Measurements from ENCODE around the gene VPS52.
"Not testable (repeated sequence)": the region's sequence is repeated elsewhere in the genome, so short reads cannot be mapped to it uniquely, and the experiment has no call there.

VPS52 gene

DNA sequence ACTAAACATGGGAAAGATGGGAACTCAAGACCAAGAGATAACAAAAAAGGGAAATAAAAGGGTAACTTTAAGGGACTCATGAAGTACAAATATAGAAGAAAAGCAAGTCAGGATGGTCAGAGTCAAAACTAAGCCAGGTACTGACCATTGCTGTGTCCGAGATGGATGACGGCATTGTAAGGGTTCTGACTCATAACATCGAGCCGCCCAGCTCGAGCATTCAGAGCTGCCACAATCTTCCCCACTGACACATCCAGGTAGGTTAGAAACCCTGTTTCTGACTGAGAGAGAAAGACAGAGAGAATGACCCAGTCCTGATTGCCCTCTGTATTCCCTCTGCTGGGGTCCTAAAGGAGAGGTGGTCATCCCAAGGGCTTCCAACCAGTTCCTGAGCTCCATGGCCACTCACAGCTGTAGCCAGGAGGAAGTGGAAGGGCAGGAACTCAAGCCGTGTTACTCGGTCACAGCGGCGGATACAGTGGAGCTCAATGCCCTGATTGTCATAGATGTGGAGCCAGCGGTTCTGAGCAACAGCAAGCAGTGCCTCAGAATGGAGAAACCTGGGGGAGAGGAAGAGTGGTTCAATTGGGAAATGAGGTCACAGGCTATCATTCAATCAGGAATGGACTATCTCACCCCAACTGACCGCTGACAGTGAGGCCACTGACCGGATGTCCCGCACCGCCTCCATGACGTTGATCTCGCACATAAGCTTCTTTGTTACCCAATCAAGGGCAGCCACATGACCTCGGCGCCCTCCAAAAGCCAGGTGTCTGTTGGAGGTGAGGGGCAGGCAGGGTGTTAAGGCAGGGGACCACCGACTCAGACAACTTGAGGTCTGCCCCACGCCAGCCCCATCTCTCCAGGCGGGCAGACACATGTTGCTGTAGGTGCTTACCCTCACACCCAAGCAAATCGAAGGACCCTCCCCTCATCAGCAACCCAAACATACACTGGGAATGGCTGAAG lies 15.6 kb upstream of the VPS52 start:
- DNase-seq (ENCODE audit: low read depth): no peak
- peak overlapping the region; percentile 73 for H3K4me3 ChIP-seq (ENCODE audit: low read depth, low read length)
- TF ChIP-seq, protein P1, sequence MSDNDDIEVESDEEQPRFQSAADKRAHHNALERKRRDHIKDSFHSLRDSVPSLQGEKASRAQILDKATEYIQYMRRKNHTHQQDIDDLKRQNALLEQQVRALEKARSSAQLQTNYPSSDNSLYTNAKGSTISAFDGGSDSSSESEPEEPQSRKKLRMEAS (IDR thresholded peaks at IDR 0.05; ENCODE audit: low read depth, low read length): no peak
- TF ChIP-seq POLR2A (IDR thresholded peaks at IDR 0.05; ENCODE audit: extremely low read depth, insufficient read length): no peak
- TF ChIP-seq, protein P2, sequence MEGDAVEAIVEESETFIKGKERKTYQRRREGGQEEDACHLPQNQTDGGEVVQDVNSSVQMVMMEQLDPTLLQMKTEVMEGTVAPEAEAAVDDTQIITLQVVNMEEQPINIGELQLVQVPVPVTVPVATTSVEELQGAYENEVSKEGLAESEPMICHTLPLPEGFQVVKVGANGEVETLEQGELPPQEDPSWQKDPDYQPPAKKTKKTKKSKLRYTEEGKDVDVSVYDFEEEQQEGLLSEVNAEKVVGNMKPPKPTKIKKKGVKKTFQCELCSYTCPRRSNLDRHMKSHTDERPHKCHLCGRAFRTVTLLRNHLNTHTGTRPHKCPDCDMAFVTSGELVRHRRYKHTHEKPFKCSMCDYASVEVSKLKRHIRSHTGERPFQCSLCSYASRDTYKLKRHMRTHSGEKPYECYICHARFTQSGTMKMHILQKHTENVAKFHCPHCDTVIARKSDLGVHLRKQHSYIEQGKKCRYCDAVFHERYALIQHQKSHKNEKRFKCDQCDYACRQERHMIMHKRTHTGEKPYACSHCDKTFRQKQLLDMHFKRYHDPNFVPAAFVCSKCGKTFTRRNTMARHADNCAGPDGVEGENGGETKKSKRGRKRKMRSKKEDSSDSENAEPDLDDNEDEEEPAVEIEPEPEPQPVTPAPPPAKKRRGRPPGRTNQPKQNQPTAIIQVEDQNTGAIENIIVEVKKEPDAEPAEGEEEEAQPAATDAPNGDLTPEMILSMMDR (IDR thresholded peaks at IDR 0.05; ENCODE audit: low read depth, low read length): no peak
- no peak for TF ChIP-seq MYC (IDR thresholded peaks at IDR 0.05; ENCODE audit: low read depth, low read length)

DNA sequence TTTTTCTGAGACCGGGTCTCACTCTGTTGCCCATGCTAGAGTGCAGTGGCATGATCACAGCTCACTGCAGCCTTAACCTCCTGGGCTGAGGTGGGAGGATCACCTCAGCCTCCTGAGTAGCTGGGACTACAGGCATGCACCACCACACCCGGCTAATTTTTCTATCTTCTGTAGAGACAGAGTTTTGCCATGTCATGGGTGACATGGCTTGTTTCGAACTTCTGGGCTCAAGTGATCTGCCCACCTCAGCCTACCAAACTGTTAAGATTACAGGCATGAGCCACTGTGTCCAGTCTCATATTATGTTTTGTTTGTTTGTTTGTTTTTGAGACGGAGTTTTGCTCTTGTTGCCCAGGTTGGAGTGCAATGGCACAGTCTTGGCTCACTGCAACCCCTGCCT lies 13.5 kb upstream of the VPS52 start:
- not testable (repeated sequence) for H3K4me3 ChIP-seq (ENCODE audit: low read depth, low read length); DNase-seq (ENCODE audit: low read depth)

DNA sequence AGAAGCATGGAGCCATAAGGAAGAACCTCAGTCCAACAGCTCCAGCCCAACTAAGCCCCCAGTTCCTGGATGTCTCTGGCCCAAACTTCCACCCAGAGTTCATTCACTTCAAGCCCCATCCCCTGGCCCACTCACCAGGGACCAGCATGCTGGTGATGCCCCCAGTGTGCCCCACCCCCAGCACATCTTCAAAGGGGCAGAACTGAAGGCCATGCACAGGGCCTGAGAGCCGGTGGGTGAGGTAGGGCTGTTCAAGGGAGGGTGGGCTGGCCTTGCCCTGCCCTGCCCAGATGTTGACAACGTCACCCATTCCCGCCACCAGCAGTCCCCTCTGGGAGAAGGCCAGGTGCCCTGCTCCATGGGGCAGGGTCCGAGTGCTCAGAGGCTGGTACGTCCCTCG lies 8.9 kb upstream of the VPS52 start:
- no peak overlapping the region for H3K4me3 ChIP-seq (ENCODE audit: low read depth, low read length)
- DNase-seq (ENCODE audit: low read depth): peak; percentile 0
- TF ChIP-seq, protein P2 (IDR thresholded peaks at IDR 0.05; ENCODE audit: low read depth, low read length): no peak
- TF ChIP-seq, protein P1 (IDR thresholded peaks at IDR 0.05; ENCODE audit: low read depth, low read length): no peak
- TF ChIP-seq MYC (IDR thresholded peaks at IDR 0.05; ENCODE audit: low read depth, low read length) (no peak), POLR2A (IDR thresholded peaks at IDR 0.05; ENCODE audit: extremely low read depth, insufficient read length) (no peak)

DNA sequence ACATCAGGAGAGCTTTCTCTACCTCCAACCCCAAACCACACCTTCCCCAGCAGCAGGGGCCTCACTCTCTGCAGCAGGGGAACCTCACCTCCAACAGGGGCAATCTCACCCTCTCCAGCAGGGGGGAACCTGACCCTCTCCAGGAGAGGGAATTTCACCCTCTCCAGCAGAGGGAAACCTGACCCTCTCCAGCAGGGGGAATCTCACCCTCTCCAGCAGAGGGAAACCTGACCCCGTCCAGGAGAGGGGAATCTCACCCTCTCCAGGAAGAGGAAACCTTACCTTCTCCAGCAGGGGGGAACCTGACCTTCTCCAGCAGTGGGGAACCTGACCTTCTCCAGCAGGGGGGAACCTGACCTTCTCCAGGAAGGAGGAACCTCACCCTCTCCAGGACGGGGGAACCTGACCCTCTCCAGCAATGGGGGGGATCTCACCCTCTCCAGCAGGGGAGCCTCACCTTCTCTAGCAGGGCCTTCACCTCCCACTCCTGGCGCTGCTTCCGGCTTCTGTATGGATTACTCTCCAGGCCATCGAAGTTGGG lies 8.4 kb upstream of the VPS52 start:
- peak; percentile 59 for DNase-seq (ENCODE audit: low read depth)
- no peak overlapping the region for H3K4me3 ChIP-seq (ENCODE audit: low read depth, low read length)
- no peak for TF ChIP-seq MYC (IDR thresholded peaks at IDR 0.05; ENCODE audit: low read depth, low read length)
- TF ChIP-seq, protein P2 (IDR thresholded peaks at IDR 0.05; ENCODE audit: low read depth, low read length): peak; percentile 54
- TF ChIP-seq, protein P1 (IDR thresholded peaks at IDR 0.05; ENCODE audit: low read depth, low read length): no peak

DNA sequence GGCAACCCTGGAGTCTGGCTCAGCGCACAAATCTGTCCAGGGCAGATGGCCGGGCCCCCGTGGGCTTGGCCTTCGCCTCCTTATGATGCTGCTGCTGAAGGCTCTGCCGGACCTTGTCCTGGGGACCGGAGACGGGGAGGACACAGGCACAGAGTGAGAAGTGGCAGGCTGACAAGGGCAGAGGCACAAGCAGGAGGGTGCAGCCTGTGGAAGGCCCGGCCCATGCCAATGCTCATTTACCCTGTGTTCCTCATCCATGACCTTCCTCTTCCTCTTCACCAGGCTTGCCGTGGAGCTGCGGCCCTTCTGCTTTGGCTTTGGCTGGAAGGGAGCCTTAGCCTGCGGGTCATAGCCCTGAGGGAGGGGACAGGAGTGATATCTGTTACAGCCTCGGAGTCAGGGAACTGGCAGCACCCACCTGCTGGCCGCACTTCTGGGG lies 7.6 kb upstream of the VPS52 start:
- TF ChIP-seq MYC (IDR thresholded peaks at IDR 0.05; ENCODE audit: low read depth, low read length) (no peak), POLR2A (IDR thresholded peaks at IDR 0.05; ENCODE audit: extremely low read depth, insufficient read length) (no peak)
- TF ChIP-seq, protein P1 (IDR thresholded peaks at IDR 0.05; ENCODE audit: low read depth, low read length): no peak
- TF ChIP-seq, protein P2 (IDR thresholded peaks at IDR 0.05; ENCODE audit: low read depth, low read length): no peak
- H3K4me3 ChIP-seq (ENCODE audit: low read depth, low read length): no peak overlapping the region
- DNase-seq (ENCODE audit: low read depth): no peak

DNA sequence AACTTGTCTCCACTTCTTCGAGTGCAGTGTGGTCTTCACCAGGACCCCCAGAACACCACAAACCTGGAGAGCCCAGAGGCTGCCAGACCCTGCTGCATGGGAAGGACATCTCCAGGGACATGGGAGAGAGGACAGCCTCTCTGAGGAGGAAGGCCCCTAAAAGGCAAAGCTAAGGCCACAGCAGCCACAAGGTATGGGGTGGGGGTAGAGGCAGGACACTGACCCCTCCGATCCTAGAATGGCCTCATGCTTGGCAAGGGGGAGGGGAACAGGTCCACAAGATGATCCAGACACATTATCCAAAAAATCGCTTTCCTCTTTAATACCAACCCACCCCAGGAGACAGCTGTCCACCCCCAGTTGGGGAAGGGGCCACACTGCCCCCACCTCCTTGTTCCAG lies 7.1 kb upstream of the VPS52 start:
- H3K4me3 ChIP-seq (ENCODE audit: low read depth, low read length): no peak overlapping the region
- peak; percentile 5 for DNase-seq (ENCODE audit: low read depth)
- TF ChIP-seq POLR2A (IDR thresholded peaks at IDR 0.05; ENCODE audit: extremely low read depth, insufficient read length): no peak
- TF ChIP-seq, protein P1 (IDR thresholded peaks at IDR 0.05; ENCODE audit: low read depth, low read length): no peak
- TF ChIP-seq MYC (IDR thresholded peaks at IDR 0.05; ENCODE audit: low read depth, low read length): no peak
- TF ChIP-seq, protein P2 (IDR thresholded peaks at IDR 0.05; ENCODE audit: low read depth, low read length): no peak
